ENCODE results near the gene TMEM97.

The TMEM97 gene

DNA sequence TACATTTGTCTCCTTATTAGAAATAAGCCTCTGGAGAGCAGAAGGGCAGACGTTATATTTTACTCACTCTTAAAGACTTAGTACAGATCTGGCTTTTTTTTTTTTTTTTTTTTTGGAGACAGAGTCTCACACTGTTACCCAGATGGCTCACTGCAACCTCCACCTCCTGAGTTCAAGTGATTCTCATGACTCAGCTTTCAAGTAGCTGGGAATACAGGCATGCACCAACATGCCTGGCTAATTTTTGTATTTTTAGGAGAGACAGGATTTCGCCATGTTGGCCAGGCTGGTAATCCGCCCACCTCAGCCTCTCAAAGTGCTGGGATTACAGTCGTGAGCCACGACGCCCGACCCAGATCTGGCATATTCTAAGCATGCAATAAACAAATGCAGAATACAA, 36.4 kb upstream of the TMEM97 start (continued):
- no peak for TF ChIP-seq FEZF1 (tag by site-specific recombination; IDR thresholded peaks at IDR 0.05)
- TF ChIP-seq, protein P1, sequence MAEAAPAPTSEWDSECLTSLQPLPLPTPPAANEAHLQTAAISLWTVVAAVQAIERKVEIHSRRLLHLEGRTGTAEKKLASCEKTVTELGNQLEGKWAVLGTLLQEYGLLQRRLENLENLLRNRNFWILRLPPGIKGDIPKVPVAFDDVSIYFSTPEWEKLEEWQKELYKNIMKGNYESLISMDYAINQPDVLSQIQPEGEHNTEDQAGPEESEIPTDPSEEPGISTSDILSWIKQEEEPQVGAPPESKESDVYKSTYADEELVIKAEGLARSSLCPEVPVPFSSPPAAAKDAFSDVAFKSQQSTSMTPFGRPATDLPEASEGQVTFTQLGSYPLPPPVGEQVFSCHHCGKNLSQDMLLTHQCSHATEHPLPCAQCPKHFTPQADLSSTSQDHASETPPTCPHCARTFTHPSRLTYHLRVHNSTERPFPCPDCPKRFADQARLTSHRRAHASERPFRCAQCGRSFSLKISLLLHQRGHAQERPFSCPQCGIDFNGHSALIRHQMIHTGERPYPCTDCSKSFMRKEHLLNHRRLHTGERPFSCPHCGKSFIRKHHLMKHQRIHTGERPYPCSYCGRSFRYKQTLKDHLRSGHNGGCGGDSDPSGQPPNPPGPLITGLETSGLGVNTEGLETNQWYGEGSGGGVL (tag by site-specific recombination; IDR thresholded peaks at IDR 0.05), result 0 out of 2 replicates have a peak, but pooled peaks have one; percentile 11
- TF ChIP-seq ZNF843 (tag by site-specific recombination; IDR thresholded peaks at IDR 0.05), result no peak
- TF ChIP-seq ZNF184 (tag by site-specific recombination; IDR thresholded peaks at IDR 0.05), result no peak
- peak; percentile 79; the same call in 1 of the 2 replicates for TF ChIP-seq ZNF394 (tag by site-specific recombination; IDR thresholded peaks at IDR 0.05; ENCODE audit: borderline replicate concordance)
- no peak for TF ChIP-seq ZNF341 (tag by site-specific recombination; IDR thresholded peaks at IDR 0.05; ENCODE audit: low read depth)
- no peak for TF ChIP-seq ZNF221 (tag by site-specific recombination; IDR thresholded peaks at IDR 0.05; ENCODE audit: borderline replicate concordance)
- no peak for TF ChIP-seq SALL2 (tag by site-specific recombination; IDR thresholded peaks at IDR 0.05; ENCODE audit: borderline replicate concordance)
- TF ChIP-seq MYNN (tag by site-specific recombination; IDR thresholded peaks at IDR 0.05; ENCODE audit: borderline replicate concordance), result no peak
- TF ChIP-seq ZFP41 (tag by site-specific recombination; IDR thresholded peaks at IDR 0.05; ENCODE audit: borderline replicate concordance), result no peak
- TF ChIP-seq ZNF707 (tag by site-specific recombination; IDR thresholded peaks at IDR 0.05), result no peak
- TF ChIP-seq, protein P2, sequence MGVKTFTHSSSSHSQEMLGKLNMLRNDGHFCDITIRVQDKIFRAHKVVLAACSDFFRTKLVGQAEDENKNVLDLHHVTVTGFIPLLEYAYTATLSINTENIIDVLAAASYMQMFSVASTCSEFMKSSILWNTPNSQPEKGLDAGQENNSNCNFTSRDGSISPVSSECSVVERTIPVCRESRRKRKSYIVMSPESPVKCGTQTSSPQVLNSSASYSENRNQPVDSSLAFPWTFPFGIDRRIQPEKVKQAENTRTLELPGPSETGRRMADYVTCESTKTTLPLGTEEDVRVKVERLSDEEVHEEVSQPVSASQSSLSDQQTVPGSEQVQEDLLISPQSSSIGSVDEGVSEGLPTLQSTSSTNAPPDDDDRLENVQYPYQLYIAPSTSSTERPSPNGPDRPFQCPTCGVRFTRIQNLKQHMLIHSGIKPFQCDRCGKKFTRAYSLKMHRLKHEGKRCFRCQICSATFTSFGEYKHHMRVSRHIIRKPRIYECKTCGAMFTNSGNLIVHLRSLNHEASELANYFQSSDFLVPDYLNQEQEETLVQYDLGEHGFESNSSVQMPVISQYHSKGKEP (tag by site-specific recombination; IDR thresholded peaks at IDR 0.05), result peak; percentile 64; the same call in 1 of the 2 replicates
- TF ChIP-seq, protein P3, sequence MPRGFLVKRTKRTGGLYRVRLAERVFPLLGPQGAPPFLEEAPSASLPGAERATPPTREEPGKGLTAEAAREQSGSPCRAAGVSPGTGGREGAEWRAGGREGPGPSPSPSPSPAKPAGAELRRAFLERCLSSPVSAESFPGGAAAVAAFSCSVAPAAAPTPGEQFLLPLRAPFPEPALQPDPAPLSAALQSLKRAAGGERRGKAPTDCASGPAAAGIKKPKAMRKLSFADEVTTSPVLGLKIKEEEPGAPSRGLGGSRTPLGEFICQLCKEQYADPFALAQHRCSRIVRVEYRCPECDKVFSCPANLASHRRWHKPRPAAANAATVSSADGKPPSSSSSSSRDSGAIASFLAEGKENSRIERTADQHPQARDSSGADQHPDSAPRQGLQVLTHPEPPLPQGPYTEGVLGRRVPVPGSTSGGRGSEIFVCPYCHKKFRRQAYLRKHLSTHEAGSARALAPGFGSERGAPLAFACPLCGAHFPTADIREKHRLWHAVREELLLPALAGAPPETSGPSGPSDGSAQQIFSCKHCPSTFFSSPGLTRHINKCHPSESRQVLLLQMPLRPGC (tag by site-specific recombination; IDR thresholded peaks at IDR 0.05), result peak; percentile 66; the same call in 1 of the 2 replicates
- TF ChIP-seq ZNF654 (tag by site-specific recombination; IDR thresholded peaks at IDR 0.05; ENCODE audit: low read depth), result no peak
- TF ChIP-seq KLF9 (tag by site-specific recombination; IDR thresholded peaks at IDR 0.05; ENCODE audit: low read depth), result peak; percentile 40; the same call in 1 of the 2 replicates
- TF ChIP-seq, protein P4, sequence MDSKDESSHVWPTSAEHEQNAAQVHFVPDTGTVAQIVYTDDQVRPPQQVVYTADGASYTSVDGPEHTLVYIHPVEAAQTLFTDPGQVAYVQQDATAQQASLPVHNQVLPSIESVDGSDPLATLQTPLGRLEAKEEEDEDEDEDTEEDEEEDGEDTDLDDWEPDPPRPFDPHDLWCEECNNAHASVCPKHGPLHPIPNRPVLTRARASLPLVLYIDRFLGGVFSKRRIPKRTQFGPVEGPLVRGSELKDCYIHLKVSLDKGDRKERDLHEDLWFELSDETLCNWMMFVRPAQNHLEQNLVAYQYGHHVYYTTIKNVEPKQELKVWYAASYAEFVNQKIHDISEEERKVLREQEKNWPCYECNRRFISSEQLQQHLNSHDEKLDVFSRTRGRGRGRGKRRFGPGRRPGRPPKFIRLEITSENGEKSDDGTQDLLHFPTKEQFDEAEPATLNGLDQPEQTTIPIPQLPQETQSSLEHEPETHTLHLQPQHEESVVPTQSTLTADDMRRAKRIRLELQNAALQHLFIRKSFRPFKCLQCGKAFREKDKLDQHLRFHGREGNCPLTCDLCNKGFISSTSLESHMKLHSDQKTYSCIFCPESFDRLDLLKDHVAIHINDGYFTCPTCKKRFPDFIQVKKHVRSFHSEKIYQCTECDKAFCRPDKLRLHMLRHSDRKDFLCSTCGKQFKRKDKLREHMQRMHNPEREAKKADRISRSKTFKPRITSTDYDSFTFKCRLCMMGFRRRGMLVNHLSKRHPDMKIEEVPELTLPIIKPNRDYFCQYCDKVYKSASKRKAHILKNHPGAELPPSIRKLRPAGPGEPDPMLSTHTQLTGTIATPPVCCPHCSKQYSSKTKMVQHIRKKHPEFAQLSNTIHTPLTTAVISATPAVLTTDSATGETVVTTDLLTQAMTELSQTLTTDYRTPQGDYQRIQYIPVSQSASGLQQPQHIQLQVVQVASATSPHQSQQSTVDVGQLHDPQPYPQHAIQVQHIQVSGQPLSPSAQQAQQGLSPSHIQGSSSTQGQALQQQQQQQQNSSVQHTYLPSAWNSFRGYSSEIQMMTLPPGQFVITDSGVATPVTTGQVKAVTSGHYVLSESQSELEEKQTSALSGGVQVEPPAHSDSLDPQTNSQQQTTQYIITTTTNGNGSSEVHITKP (tag by site-specific recombination; IDR thresholded peaks at IDR 0.05), result peak; percentile 63; the same call in 1 of the 2 replicates
- TF ChIP-seq, protein P5, sequence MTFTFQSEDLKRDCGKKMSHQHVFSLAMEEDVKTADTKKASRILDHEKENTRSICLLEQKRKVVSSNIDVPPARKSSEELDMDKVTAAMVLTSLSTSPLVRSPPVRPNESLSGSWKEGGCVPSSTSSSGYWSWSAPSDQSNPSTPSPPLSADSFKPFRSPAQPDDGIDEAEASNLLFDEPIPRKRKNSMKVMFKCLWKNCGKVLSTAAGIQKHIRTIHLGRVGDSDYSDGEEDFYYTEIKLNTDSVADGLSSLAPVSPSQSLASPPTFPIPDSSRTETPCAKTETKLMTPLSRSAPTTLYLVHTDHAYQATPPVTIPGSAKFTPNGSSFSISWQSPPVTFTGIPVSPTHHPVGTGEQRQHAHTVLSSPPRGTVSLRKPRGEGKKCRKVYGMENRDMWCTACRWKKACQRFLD (tag by site-specific recombination; IDR thresholded peaks at IDR 0.05), result no peak
- TF ChIP-seq ZNF366 (tag by site-specific recombination; conservative IDR thresholded peaks at IDR 0.05), result peak; percentile 61; the same call in 1 of the 2 replicates
- TF ChIP-seq GLIS2 (tag by site-specific recombination; IDR thresholded peaks at IDR 0.05), result no peak
- TF ChIP-seq BCL11A (tag by site-specific recombination; IDR thresholded peaks at IDR 0.05; ENCODE audit: low read depth), result no peak
- TF ChIP-seq, protein P6, sequence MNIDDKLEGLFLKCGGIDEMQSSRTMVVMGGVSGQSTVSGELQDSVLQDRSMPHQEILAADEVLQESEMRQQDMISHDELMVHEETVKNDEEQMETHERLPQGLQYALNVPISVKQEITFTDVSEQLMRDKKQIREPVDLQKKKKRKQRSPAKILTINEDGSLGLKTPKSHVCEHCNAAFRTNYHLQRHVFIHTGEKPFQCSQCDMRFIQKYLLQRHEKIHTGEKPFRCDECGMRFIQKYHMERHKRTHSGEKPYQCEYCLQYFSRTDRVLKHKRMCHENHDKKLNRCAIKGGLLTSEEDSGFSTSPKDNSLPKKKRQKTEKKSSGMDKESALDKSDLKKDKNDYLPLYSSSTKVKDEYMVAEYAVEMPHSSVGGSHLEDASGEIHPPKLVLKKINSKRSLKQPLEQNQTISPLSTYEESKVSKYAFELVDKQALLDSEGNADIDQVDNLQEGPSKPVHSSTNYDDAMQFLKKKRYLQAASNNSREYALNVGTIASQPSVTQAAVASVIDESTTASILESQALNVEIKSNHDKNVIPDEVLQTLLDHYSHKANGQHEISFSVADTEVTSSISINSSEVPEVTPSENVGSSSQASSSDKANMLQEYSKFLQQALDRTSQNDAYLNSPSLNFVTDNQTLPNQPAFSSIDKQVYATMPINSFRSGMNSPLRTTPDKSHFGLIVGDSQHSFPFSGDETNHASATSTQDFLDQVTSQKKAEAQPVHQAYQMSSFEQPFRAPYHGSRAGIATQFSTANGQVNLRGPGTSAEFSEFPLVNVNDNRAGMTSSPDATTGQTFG (tag by site-specific recombination; IDR thresholded peaks at IDR 0.05; ENCODE audit: borderline replicate concordance), result no peak
- no peak for TF ChIP-seq ZNF274 (IDR thresholded peaks at IDR 0.05; ENCODE audit: low read length)
- no peak for TF ChIP-seq ZNF274 (tag by site-specific recombination; IDR thresholded peaks at IDR 0.05; ENCODE audit: borderline replicate concordance)
- TF ChIP-seq, protein P7, sequence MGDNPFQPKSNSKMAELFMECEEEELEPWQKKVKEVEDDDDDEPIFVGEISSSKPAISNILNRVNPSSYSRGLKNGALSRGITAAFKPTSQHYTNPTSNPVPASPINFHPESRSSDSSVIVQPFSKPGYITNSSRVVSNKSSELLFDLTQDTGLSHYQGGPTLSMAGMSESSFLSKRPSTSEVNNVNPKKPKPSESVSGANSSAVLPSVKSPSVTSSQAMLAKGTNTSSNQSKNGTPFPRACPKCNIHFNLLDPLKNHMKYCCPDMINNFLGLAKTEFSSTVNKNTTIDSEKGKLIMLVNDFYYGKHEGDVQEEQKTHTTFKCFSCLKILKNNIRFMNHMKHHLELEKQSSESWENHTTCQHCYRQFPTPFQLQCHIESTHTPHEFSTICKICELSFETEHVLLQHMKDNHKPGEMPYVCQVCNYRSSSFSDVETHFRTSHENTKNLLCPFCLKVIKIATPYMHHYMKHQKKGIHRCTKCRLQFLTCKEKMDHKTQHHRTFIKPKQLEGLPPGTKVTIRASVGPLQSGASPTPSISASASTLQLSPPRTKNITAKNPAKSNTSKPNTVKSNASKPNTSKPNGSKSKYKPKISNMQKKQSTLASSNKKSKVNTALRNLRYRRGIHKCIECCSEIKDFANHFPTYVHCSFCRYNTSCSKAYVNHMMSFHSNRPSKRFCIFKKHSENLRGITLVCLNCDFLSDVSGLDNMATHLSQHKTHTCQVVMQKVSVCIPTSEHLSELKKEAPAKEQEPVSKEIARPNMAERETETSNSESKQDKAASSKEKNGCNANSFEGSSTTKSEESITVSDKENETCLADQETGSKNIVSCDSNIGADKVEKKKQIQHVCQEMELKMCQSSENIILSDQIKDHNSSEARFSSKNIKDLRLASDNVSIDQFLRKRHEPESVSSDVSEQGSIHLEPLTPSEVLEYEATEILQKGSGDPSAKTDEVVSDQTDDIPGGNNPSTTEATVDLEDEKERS (tag by site-specific recombination; IDR thresholded peaks at IDR 0.05), result 0 out of 2 replicates have a peak, but pooled peaks have one; percentile 42
